Measurements from ENCODE around the gene TMEM139. TPM values are rescaled to one million over a fixed set of nuclear protein-coding genes. Genes with fewer than 3 reads are reported as not detected.

The TMEM139 gene
- total RNA-seq, 3 donors from 2014 or later = 16.2 to 49.4 (median 46.6) TPM

GRCh38 chr7:143280566-143280965 is 4.2 kb upstream of the TMEM139 start:
- Histone ChIP-seq H3K4me1 (ENCODE audit: low read depth) (peaks cover 35% of the 10 kb centered on the region), H3K9me3 (no peaks in the 10 kb centered on the region), H3K4me3 (no peak overlapping the region), H3K36me3 (ENCODE audit: low read depth) (no peaks in the 10 kb centered on the region)
- ATAC-seq (no peak), DNase-seq (no peak)
- intact Hi-C loops (cut with DNase I, micrococcal nuclease) = no loop called here
- TF ChIP-seq CTCF (IDR thresholded peaks at IDR 0.05) = no peak

GRCh38 chr7:143281529-143281928 is 3.2 kb upstream of the TMEM139 start:
- DNase-seq (no peak), ATAC-seq (no peak)
- no peaks in the 10 kb centered on the region for H3K9me3 ChIP-seq
- TF ChIP-seq CTCF (IDR thresholded peaks at IDR 0.05) = no peak
- H3K4me1 ChIP-seq (ENCODE audit: low read depth) = peaks cover 40% of the 10 kb centered on the region
- H3K36me3 ChIP-seq (ENCODE audit: low read depth) = no peaks in the 10 kb centered on the region
- intact Hi-C loops (cut with DNase I, micrococcal nuclease) = no loop called here
- no peak overlapping the region for H3K4me3 ChIP-seq

- no peak for ATAC-seq
- TF ChIP-seq CTCF (IDR thresholded peaks at IDR 0.05) = no peak
- Histone ChIP-seq H3K36me3 (ENCODE audit: low read depth) (no peaks in the 10 kb centered on the region), H3K4me3 (no peak overlapping the region), H3K9me3 (no peaks in the 10 kb centered on the region), H3K4me1 (ENCODE audit: low read depth) (peaks cover 40% of the 10 kb centered on the region)
- intact Hi-C loops (cut with DNase I, micrococcal nuclease) = no loop called here
- DNase-seq = no peak
These were observed 2.6 kb upstream of the TMEM139 start for GRCh38 chr7:143282124-143282523.

- H3K4me1 ChIP-seq (ENCODE audit: low read depth) = peaks cover 46% of the 10 kb centered on the region
- TF ChIP-seq CTCF (IDR thresholded peaks at IDR 0.05) = no peak
- no peaks in the 10 kb centered on the region for H3K9me3 ChIP-seq
- H3K4me3 ChIP-seq = no peak overlapping the region
- no peaks in the 10 kb centered on the region for H3K36me3 ChIP-seq (ENCODE audit: low read depth)
- DNase-seq = peak in 2 of 3 donors; percentile 60 to 62
- peak; percentile 25 for ATAC-seq
- intact Hi-C loops (cut with DNase I, micrococcal nuclease) = no loop called here
These were observed 1.4 kb upstream of the TMEM139 start for GRCh38 chr7:143283381-143283780.

GRCh38 chr7:143285470-143285778 is 666 bp downstream of the TMEM139 start:
- Histone ChIP-seq H3K4me1 (ENCODE audit: low read depth) (peaks cover 48% of the 10 kb centered on the region), H3K36me3 (ENCODE audit: low read depth) (no peaks in the 10 kb centered on the region), H3K4me3 (no peak overlapping the region), H3K9me3 (no peaks in the 10 kb centered on the region)
- intact Hi-C loops (cut with DNase I, micrococcal nuclease) = no loop called here
- ATAC-seq (peak; percentile 47), DNase-seq (peak; percentile 76 to 83 (median 80))
- no peak for TF ChIP-seq CTCF (IDR thresholded peaks at IDR 0.05)

- Histone ChIP-seq H3K4me3 (no peak overlapping the region), H3K4me1 (ENCODE audit: low read depth) (peaks cover 54% of the 10 kb centered on the region), H3K9me3 (no peaks in the 10 kb centered on the region), H3K36me3 (ENCODE audit: low read depth) (no peaks in the 10 kb centered on the region)
- TF ChIP-seq CTCF (IDR thresholded peaks at IDR 0.05) = no peak
- no peak for DNase-seq
- intact Hi-C loops (cut with DNase I, micrococcal nuclease) = no loop called here
- ATAC-seq = no peak
These were observed 1.2 kb downstream of the TMEM139 start for GRCh38 chr7:143285806-143286521.
